Sigmoid colon (tissue), 7 donors: Measurements from ENCODE around the gene MEIS1. TPM values are rescaled to one million over a fixed set of nuclear protein-coding genes. Genes with fewer than 3 reads are reported as not detected.

Source experiments
- DNase-seq: peaks from one replicate; pipeline ENCODE4 v3.0.0-alpha.2; 2019
- H3K27ac ChIP-seq, 4 donors: fragments of 200-600 bp; sonication (generic); one replicate each; pipeline ENCODE4 v1.5.1; 2016 to 2019; ENCODE audit warnings: mild to moderate bottlenecking in 1 of 4
- H3K27me3 ChIP-seq, 3 donors: fragments of 200-600 bp; sonication (generic); one replicate each; pipeline ENCODE4 v1.5.1; 2019; ENCODE audit warnings: mild to moderate bottlenecking in 1 of 3
- H3K36me3 ChIP-seq, 4 donors: fragments of 200-600 bp; sonication (generic); one replicate each; pipeline ENCODE4 v1.5.1; 2016 to 2019
- H3K4me1 ChIP-seq, 4 donors: fragments of 200-600 bp; sonication (generic); one replicate each; pipeline ENCODE4 v1.5.1; 2017 to 2019
- H3K4me3 ChIP-seq, 4 donors: fragments of 200-600 bp; sonication (generic); one replicate each; pipeline ENCODE4 v1.5.1; 2017 to 2019; ENCODE audit warnings: mild to moderate bottlenecking in 2 of 4, moderate library complexity in 1 of 4
- H3K9me3 ChIP-seq, 4 donors: fragments of 200-600 bp in 3 of 4; sonication (generic) in 3 of 4; one replicate each; pipeline versions ENCODE4 v1.5.1 to v1.6.1; 2013 to 2019
- CTCF ChIP-seq, 4 experiments: fragments of 450-650 bp in 3 of 4; fragments of 200-600 bp in 1 of 4; IDR thresholded peaks; one replicate each; pipeline ENCODE4 v1.5.1; 2016 to 2019; ENCODE audit warnings: antibody characterized with exemption in 4 of 4, mild to moderate bottlenecking in 3 of 4, moderate library complexity in 2 of 4
- EP300 ChIP-seq, 4 donors: sonication (generic); formaldehyde crosslinking; IDR thresholded peaks; one replicate each; pipeline ENCODE4 v1.6.1; 2017; ENCODE audit warnings: antibody characterized with exemption in 4 of 4
- POLR2A ChIP-seq, 2 donors: fragments of 450-650 bp; IDR thresholded peaks; one replicate each; pipeline ENCODE4 v1.6.1; 2016; ENCODE audit warnings: antibody characterized with exemption in 2 of 2, mild to moderate bottlenecking in 2 of 2, moderate library complexity in 2 of 2
- POLR2AphosphoS5 ChIP-seq, 4 donors: sonication (generic); formaldehyde crosslinking; IDR thresholded peaks; one replicate each; pipeline ENCODE4 v1.6.1; 2017; ENCODE audit warnings: antibody characterized with exemption in 4 of 4
- WGBS, 2 donors: extraction: QIAGEN DNeasy Blood & Tissue Kit; methylation state at CpG; one replicate each; pipeline ENCODE4 v1.1.7; 2013; 5-methylcytosine and 5-hydroxymethylcytosine counted together
- intact Hi-C: fragments of 100-400 bp; cut with DNase I; formaldehyde crosslinking; loops from one replicate; pipeline ENCODE4 v1.15.1; 2023
- polyA plus RNA-seq, 3 donors: library from polyadenylated mRNA; stranded (reverse); fragments of 200-250 nt; gene quantifications; one replicate each; pipeline ENCODE4 v1.2.3, GENCODE V29; 2013
- total RNA-seq, 4 donors: library from RNA; depleted of rRNA; stranded (reverse); fragments of >200 nt; gene quantifications; one replicate each; pipeline ENCODE4 v1.1.0, GENCODE V29; 2016
- donor health status: healthy with polysubstance abuse.
- donor health status: Bipolar disorder and iron deficiency.
- donor health status: healthy.

MEIS1 gene
- total RNA-seq: 100 to 1,000 TPM; 108 to 144 (median 128) TPM
- polyA plus RNA-seq: 10 to 100 TPM in 1 of 3 donors, 1 to 10 TPM in 2; 2.8 to 14.2 (median 7.8) TPM

- WGBS, 2 donors: 1% methylated on average over 38 of the region's 38 CpGs
- peak within 1 kb of the TSS; percentile 62 to 87 (median 84) for H3K4me3 ChIP-seq
- H3K36me3 ChIP-seq: peaks cover 0 to 22% (median 4%) of the 10 kb centered on the region in 4 donors
- peak; percentile 99 for DNase-seq
- H3K4me1 ChIP-seq: peaks cover 0 to 25% (median 17%) of the 10 kb centered on the region in 4 donors
- peak within 1 kb of the TSS; percentile 93 to 99 (median 98) for H3K27ac ChIP-seq
- no peaks in the 10 kb centered on the region for H3K9me3 ChIP-seq
- H3K27me3 ChIP-seq: no peaks in the 10 kb centered on the region
- intact Hi-C loops: loop anchor here (2.0 to 10.0 kb wide), 11 partner anchors 140 to 1407 kb away; partner anchors contain the start of gene ETAA1
- TF ChIP-seq EP300 (IDR thresholded peaks at IDR 0.05) (peak in 2 of 4 donors; percentile 35 to 60), POLR2AphosphoS5 (IDR thresholded peaks at IDR 0.05) (peak; percentile 99), POLR2A (IDR thresholded peaks at IDR 0.05) (peak; percentile 93 to 98), CTCF (IDR thresholded peaks at IDR 0.05) (no peak)
Measured at GRCh38 chr2:66434679-66435548, at the start of gene MEIS1. MEIS1 (plus strand) TSS chr2:66435125; CDS start chr2:66435857, 732 bp downstream.

DNA sequence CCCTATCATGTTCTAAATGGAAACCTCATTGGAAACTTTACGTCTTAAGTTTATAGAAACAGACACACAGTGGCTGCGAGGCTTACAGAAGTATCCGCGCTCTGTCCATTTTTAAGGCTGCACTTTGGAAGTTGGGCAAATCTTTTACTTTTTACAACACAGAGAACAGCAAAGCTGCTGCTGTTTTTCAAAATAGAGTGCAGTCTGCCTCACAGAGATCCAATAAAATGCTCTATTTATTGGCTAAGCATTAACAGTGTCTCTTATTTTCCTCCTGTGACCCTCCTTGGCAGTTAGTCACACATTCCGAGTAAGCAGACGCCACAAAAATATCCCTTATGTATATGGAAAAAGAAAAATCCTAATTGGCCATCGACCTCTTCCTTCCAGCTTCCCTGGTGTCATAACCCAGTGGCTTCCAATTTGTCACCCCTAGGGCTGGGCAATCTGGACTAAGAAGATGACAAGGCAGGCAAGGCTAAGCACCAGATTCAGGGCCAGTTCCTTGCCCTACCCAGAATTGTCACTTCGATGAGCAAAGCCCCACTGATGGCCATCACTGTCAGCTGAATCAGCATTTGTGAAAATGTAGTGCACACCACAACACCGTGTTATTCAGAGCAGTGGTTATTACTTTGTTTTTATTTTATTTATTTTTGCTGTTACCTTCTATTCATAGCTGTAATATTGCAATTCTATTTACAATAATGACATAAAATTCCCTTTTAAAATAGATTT, 47.7 kb upstream of the MEIS1 start:
- no peak for DNase-seq
- intact Hi-C loops: no loop called here
- no peaks in the 10 kb centered on the region for H3K9me3 ChIP-seq
- H3K4me3 ChIP-seq: no peak overlapping the region
- H3K27me3 ChIP-seq: no peaks in the 10 kb centered on the region
- peaks cover 0 to 12% (median 5%) of the 10 kb centered on the region in 4 donors for H3K4me1 ChIP-seq
- no peaks in the 10 kb centered on the region for H3K36me3 ChIP-seq
- H3K27ac ChIP-seq: peak overlapping the region in 3 of 4 donors; percentile 14 to 43 (median 38)
- TF ChIP-seq POLR2AphosphoS5 (IDR thresholded peaks at IDR 0.05) (no peak), POLR2A (IDR thresholded peaks at IDR 0.05) (no peak), EP300 (IDR thresholded peaks at IDR 0.05) (no peak), CTCF (IDR thresholded peaks at IDR 0.05) (no peak)
- 39 to 58% methylated on average over 9 of the region's 9 CpGs for WGBS, 2 donors

GRCh38 chr2:66389651-66390131, 45.2 kb upstream of the MEIS1 start:
- intact Hi-C loops: no loop called here
- no peak for DNase-seq
- Histone ChIP-seq H3K36me3 (no peaks in the 10 kb centered on the region), H3K9me3 (no peaks in the 10 kb centered on the region), H3K4me3 (no peak overlapping the region), H3K4me1 (peaks cover 0 to 12% (median 5%) of the 10 kb centered on the region in 4 donors), H3K27me3 (no peaks in the 10 kb centered on the region), H3K27ac (peak overlapping the region in 1 of 4 donors; percentile 2)
- TF ChIP-seq POLR2AphosphoS5 (IDR thresholded peaks at IDR 0.05) (no peak), CTCF (IDR thresholded peaks at IDR 0.05) (no peak), POLR2A (IDR thresholded peaks at IDR 0.05) (no peak), EP300 (IDR thresholded peaks at IDR 0.05) (no peak)
- WGBS, 2 donors: 37 to 67% methylated on average over 3 of the region's 3 CpGs

GRCh38 chr2:66390152-66390551, 44.8 kb upstream of the MEIS1 start:
- no peaks in the 10 kb centered on the region for H3K9me3 ChIP-seq
- 85 to 86% methylated on average over 4 of the region's 4 CpGs for WGBS, 2 donors
- intact Hi-C loops: no loop called here
- TF ChIP-seq EP300 (IDR thresholded peaks at IDR 0.05) (no peak), CTCF (IDR thresholded peaks at IDR 0.05) (no peak)
- DNase-seq: no peak
- no peaks in the 10 kb centered on the region for H3K27me3 ChIP-seq
- H3K4me3 ChIP-seq: no peak overlapping the region
- no peak overlapping the region for H3K27ac ChIP-seq
- H3K36me3 ChIP-seq: no peaks in the 10 kb centered on the region
- H3K4me1 ChIP-seq: peaks cover 0 to 12% (median 5%) of the 10 kb centered on the region in 4 donors
